ENCODE data around the gene MPP1. TPM values are rescaled to one million over a fixed set of nuclear protein-coding genes. Genes with fewer than 3 reads are reported as not detected.
A peak's percentile ranks its signal among the peaks of the same experiment; 100 is the strongest.

Gene MPP1
- total RNA-seq, 6 experiments from 2014 or later = 20.2 to 51.7 (median 32.5) TPM

GRCh38 chrX:154780968-154781367 lies 24.3 kb downstream of the MPP1 start:
- Histone ChIP-seq H3K4me3 (no peak overlapping the region), H3K27ac (no peak overlapping the region), H3K4me1 (no peaks in the 10 kb centered on the region), H3K27me3 (no peaks in the 10 kb centered on the region), H3K9me3 (no peaks in the 10 kb centered on the region), H3K36me3 (peaks cover 0 to 8% (median 1%) of the 10 kb centered on the region in 4 donors)
- 49% methylated on average over 6 of the region's 9 CpGs for whole genome bisulfite sequencing (ENCODE audit: insufficient coverage, low coverage, low lambda C conversion rate, missing lambda C conversion rate)
- DNase-seq (peak in 2 of 3 donors; percentile 56 to 61), ATAC-seq (peak; percentile 24 to 83 (median 54))
- intact Hi-C loops (cut with DNase I) = no loop called here
- no peak for TF ChIP-seq POLR2A (IDR thresholded peaks at IDR 0.05)
- TF ChIP-seq, protein P1, sequence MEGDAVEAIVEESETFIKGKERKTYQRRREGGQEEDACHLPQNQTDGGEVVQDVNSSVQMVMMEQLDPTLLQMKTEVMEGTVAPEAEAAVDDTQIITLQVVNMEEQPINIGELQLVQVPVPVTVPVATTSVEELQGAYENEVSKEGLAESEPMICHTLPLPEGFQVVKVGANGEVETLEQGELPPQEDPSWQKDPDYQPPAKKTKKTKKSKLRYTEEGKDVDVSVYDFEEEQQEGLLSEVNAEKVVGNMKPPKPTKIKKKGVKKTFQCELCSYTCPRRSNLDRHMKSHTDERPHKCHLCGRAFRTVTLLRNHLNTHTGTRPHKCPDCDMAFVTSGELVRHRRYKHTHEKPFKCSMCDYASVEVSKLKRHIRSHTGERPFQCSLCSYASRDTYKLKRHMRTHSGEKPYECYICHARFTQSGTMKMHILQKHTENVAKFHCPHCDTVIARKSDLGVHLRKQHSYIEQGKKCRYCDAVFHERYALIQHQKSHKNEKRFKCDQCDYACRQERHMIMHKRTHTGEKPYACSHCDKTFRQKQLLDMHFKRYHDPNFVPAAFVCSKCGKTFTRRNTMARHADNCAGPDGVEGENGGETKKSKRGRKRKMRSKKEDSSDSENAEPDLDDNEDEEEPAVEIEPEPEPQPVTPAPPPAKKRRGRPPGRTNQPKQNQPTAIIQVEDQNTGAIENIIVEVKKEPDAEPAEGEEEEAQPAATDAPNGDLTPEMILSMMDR (IDR thresholded peaks at IDR 0.05) = no peak

- TF ChIP-seq POLR2A (IDR thresholded peaks at IDR 0.05) = no peak
- TF ChIP-seq, protein P1 (IDR thresholded peaks at IDR 0.05) = no peak
- WGBS (ENCODE audit: insufficient coverage, low coverage, low lambda C conversion rate, missing lambda C conversion rate) = 100% methylated on average over 2 of the region's 4 CpGs
- Histone ChIP-seq H3K4me3 (no peak overlapping the region), H3K9me3 (no peaks in the 10 kb centered on the region), H3K4me1 (no peaks in the 10 kb centered on the region), H3K27ac (no peak overlapping the region), H3K36me3 (peaks cover 0 to 19% (median 4%) of the 10 kb centered on the region in 4 donors), H3K27me3 (no peaks in the 10 kb centered on the region)
- DNase-seq (no peak), ATAC-seq (no peak)
- intact Hi-C loops (cut with DNase I) = no loop called here
Observed at GRCh38 chrX:154779261-154779660, 26.0 kb downstream of the MPP1 start.

- Histone ChIP-seq H3K27ac (no peak overlapping the region), H3K9me3 (no peaks in the 10 kb centered on the region), H3K36me3 (peaks cover 0 to 25% (median 4%) of the 10 kb centered on the region in 4 donors), H3K4me1 (no peaks in the 10 kb centered on the region), H3K27me3 (no peaks in the 10 kb centered on the region), H3K4me3 (no peak overlapping the region)
- intact Hi-C loops (cut with DNase I) = no loop called here
- TF ChIP-seq, protein P1 (IDR thresholded peaks at IDR 0.05) = no peak
- TF ChIP-seq POLR2A (IDR thresholded peaks at IDR 0.05) = no peak
- DNase-seq (no peak), ATAC-seq (no peak)
- WGBS (ENCODE audit: insufficient coverage, low coverage, low lambda C conversion rate, missing lambda C conversion rate) = 82% methylated on average over 2 of the region's 2 CpGs
Observed at GRCh38 chrX:154776753-154777152, 28.5 kb downstream of the MPP1 start.

- H3K36me3 ChIP-seq = peaks cover 0 to 25% (median 4%) of the 10 kb centered on the region in 4 donors
- no peak overlapping the region for H3K27ac ChIP-seq
- TF ChIP-seq POLR2A (IDR thresholded peaks at IDR 0.05) = no peak
- TF ChIP-seq, protein P1 (IDR thresholded peaks at IDR 0.05) = no peak
- ATAC-seq (peak in 3 of 4 donors; percentile 29 to 82 (median 35)), DNase-seq (no peak)
- intact Hi-C loops (cut with DNase I) = no loop called here
- H3K27me3 ChIP-seq = no peaks in the 10 kb centered on the region
- H3K4me3 ChIP-seq = no peak overlapping the region
- H3K9me3 ChIP-seq = no peaks in the 10 kb centered on the region
- H3K4me1 ChIP-seq = no peaks in the 10 kb centered on the region
- WGBS (ENCODE audit: insufficient coverage, low coverage, low lambda C conversion rate, missing lambda C conversion rate) = 60% methylated on average over 11 of the region's 15 CpGs
Observed at GRCh38 chrX:154775419-154776349, 29.6 kb downstream of the MPP1 start.
